Measurements from ENCODE around the gene LITAFD. TPM values are rescaled to one million over a fixed set of nuclear protein-coding genes. Genes with fewer than 3 reads are reported as not detected.
"Not testable (repeated sequence)": the region's sequence is repeated elsewhere in the genome, so short reads cannot be mapped to it uniquely, and the experiment has no call there.

LITAFD gene
- total RNA-seq, 1 experiment from 2014 or later: not detected

GRCh38 chr16:8894736-8895334, 12.7 kb downstream of the LITAFD start:
- no peak for DNase-seq (ENCODE audit: low read depth)

GRCh38 chr16:8898660-8899318, 16.6 kb downstream of the LITAFD start:
- no peak for DNase-seq (ENCODE audit: low read depth)

- no peak for DNase-seq (ENCODE audit: low read depth)
Measured at GRCh38 chr16:8899709-8900317, 17.7 kb downstream of the LITAFD start.

GRCh38 chr16:8900343-8900742, 18.2 kb downstream of the LITAFD start:
- DNase-seq (ENCODE audit: low read depth): no peak

GRCh38 chr16:8901320-8901861, 19.2 kb downstream of the LITAFD start:
- DNase-seq (ENCODE audit: low read depth): no peak

- DNase-seq (ENCODE audit: low read depth): no peak
Measured at GRCh38 chr16:8903004-8903403, 20.9 kb downstream of the LITAFD start.

- no peak for DNase-seq (ENCODE audit: low read depth)
Measured at GRCh38 chr16:8904018-8904430, 21.9 kb downstream of the LITAFD start.

GRCh38 chr16:8905168-8905762, 23.1 kb downstream of the LITAFD start:
- DNase-seq (ENCODE audit: low read depth): peak; percentile 34

GRCh38 chr16:8905795-8906591, 23.8 kb downstream of the LITAFD start:
- no peak for DNase-seq (ENCODE audit: low read depth)

- no peak for DNase-seq (ENCODE audit: low read depth)
Measured at GRCh38 chr16:8907096-8907495, 24.9 kb downstream of the LITAFD start.

- peak; percentile 21 for DNase-seq (ENCODE audit: low read depth)
Measured at GRCh38 chr16:8908810-8909468, 26.8 kb downstream of the LITAFD start.

GRCh38 chr16:8910811-8911210, 28.7 kb downstream of the LITAFD start:
- DNase-seq (ENCODE audit: low read depth): no peak

GRCh38 chr16:8912793-8913192, 30.6 kb downstream of the LITAFD start:
- DNase-seq (ENCODE audit: low read depth): no peak

GRCh38 chr16:8914098-8914497, 31.9 kb downstream of the LITAFD start:
- DNase-seq (ENCODE audit: low read depth): no peak

GRCh38 chr16:8915722-8916301, 33.7 kb downstream of the LITAFD start:
- no peak for DNase-seq (ENCODE audit: low read depth)

GRCh38 chr16:8916541-8917225, 34.5 kb downstream of the LITAFD start:
- no peak for DNase-seq (ENCODE audit: low read depth)

- DNase-seq (ENCODE audit: low read depth): not testable (repeated sequence)
Measured at GRCh38 chr16:8917336-8917735, 35.2 kb downstream of the LITAFD start.

GRCh38 chr16:8919089-8919933, 37.2 kb downstream of the LITAFD start:
- DNase-seq (ENCODE audit: low read depth): no peak

GRCh38 chr16:8919934-8920462, 37.8 kb downstream of the LITAFD start:
- DNase-seq (ENCODE audit: low read depth): no peak
